OCI-LY1 (cell line): ENCODE results near the gene AUH.
A peak's percentile ranks its signal among the peaks of the same experiment; 100 is the strongest.

Experiments
- H2AFZ ChIP-seq: fragments of 200-600 bp; sonication (generic), shearing (Covaris generic); 2 replicates; pipeline ENCODE4 v1.6.0; 2014; ENCODE audit warnings: antibody characterized with exemption, mild to moderate bottlenecking, low read length
- H3F3A ChIP-seq: fragments of 200-600 bp; sonication (generic), shearing (Covaris generic); 2 replicates; pipeline ENCODE4 v1.6.0; 2014; ENCODE audit warnings: mild to moderate bottlenecking, antibody characterized with exemption, low read length, moderate library complexity; ENCODE audit not compliant: insufficient read depth
- H3K27ac ChIP-seq: fragments of 200-600 bp; sonication (generic); 2 replicates; pipeline ENCODE4 v1.5.1; 2014; ENCODE audit warnings: low read length, mixed run types, mild to moderate bottlenecking, low read depth; ENCODE audit not compliant: poor library complexity, severe bottlenecking
- H3K27me3 ChIP-seq: fragments of 200-600 bp; sonication (generic); 2 replicates; pipeline ENCODE4 v1.6.0; 2014; ENCODE audit warnings: antibody characterized with exemption, mild to moderate bottlenecking, low read length, moderate library complexity; ENCODE audit not compliant: insufficient read depth
- H3K36me3 ChIP-seq: fragments of 200-600 bp; sonication (generic); 2 replicates; pipeline ENCODE4 v1.6.1; 2014; ENCODE audit warnings: mild to moderate bottlenecking, antibody characterized with exemption, low read length, moderate library complexity, mixed read lengths; ENCODE audit not compliant: insufficient read depth
- H3K4me1 ChIP-seq: fragments of 200-600 bp; sonication (generic); 2 replicates; pipeline ENCODE4 v1.5.1; 2014; ENCODE audit warnings: mild to moderate bottlenecking, low read length, moderate library complexity; ENCODE audit not compliant: insufficient read depth, severe bottlenecking
- H3K4me2 ChIP-seq: fragments of 200-600 bp; sonication (generic), shearing (Covaris generic); 2 replicates; pipeline ENCODE4 v1.6.1; 2014; ENCODE audit warnings: low read length
- H3K4me3 ChIP-seq: fragments of 200-600 bp; sonication (generic); 2 replicates; pipeline ENCODE4 v1.5.1; 2014; ENCODE audit warnings: low read length, low read depth, mild to moderate bottlenecking, mixed read lengths; ENCODE audit not compliant: poor library complexity, severe bottlenecking
- H3K79me2 ChIP-seq: fragments of 200-600 bp; shearing (Covaris generic); 2 replicates; pipeline ENCODE4 v1.6.1; 2016; ENCODE audit warnings: mixed run types, low read length, mixed read lengths; ENCODE audit not compliant: insufficient read depth
- H3K9ac ChIP-seq: fragments of 200-600 bp; sonication (generic), shearing (Covaris generic); 2 replicates; pipeline ENCODE4 v1.6.1; 2014; ENCODE audit warnings: mild to moderate bottlenecking, low read length, mixed read lengths
- H3K9me2 ChIP-seq: fragments of 200-600 bp; sonication (generic), shearing (Covaris generic); 2 replicates; pipeline ENCODE4 v1.6.1; 2014; ENCODE audit warnings: low read depth, mild to moderate bottlenecking, low read length, mixed read lengths
- H3K9me3 ChIP-seq: fragments of 200-600 bp; shearing (Covaris generic); 2 replicates; pipeline ENCODE4 v1.6.1; 2014; ENCODE audit warnings: low read length, mixed read lengths
- H4K20me1 ChIP-seq: fragments of 200-600 bp; sonication (generic), shearing (Covaris generic); 2 replicates; pipeline ENCODE4 v1.6.0; 2016; ENCODE audit warnings: mild to moderate bottlenecking, low read length; ENCODE audit not compliant: insufficient read depth
- CTCF ChIP-seq: fragments of 200-600 bp; sonication (generic), shearing (Covaris generic); IDR thresholded peaks from 2 replicates; pipeline ENCODE4 v1.5.1; 2017; ENCODE audit warnings: mild to moderate bottlenecking, antibody characterized with exemption, low read length, moderate library complexity, mixed read lengths
- EZH2 ChIP-seq: fragments of 200-600 bp; sonication (generic), shearing (Covaris generic); IDR thresholded peaks from 2 replicates; pipeline ENCODE4 v1.8.0; 2017; ENCODE audit warnings: borderline replicate concordance, mixed run types, mild to moderate bottlenecking, antibody characterized with exemption, low read length, moderate library complexity, mixed read lengths

The AUH gene

GRCh38 chr9:91193658-91194391 lies 167.9 kb downstream of the AUH start:
- H3K4me2 ChIP-seq: peak overlapping the region; percentile 80
- TF ChIP-seq CTCF (no peak), EZH2 (no peak)
- no peaks in the 10 kb centered on the region for H4K20me1 ChIP-seq
- H3K27me3 ChIP-seq: peaks cover 4% of the 10 kb centered on the region; the same call in 1 of the 2 replicates
- no peaks in the 10 kb centered on the region for H3K79me2 ChIP-seq
- no peaks in the 10 kb centered on the region for H3K9me3 ChIP-seq
- peaks cover 27% of the 10 kb centered on the region for H3K4me1 ChIP-seq
- H3K9ac ChIP-seq: peak overlapping the region; percentile 37; the same call in 1 of the 2 replicates
- no peaks in the 10 kb centered on the region for H3F3A ChIP-seq
- peak overlapping the region; percentile 56 for H3K4me3 ChIP-seq
- H2AFZ ChIP-seq: no peak overlapping the region
- no peaks in the 10 kb centered on the region for H3K36me3 ChIP-seq
- H3K27ac ChIP-seq: no peak overlapping the region
- no peaks in the 10 kb centered on the region for H3K9me2 ChIP-seq

GRCh38 chr9:91193087-91193657 lies 168.5 kb downstream of the AUH start:
- H3K27me3 ChIP-seq: peaks cover 10% of the 10 kb centered on the region; the same call in 1 of the 2 replicates
- no peaks in the 10 kb centered on the region for H3K79me2 ChIP-seq
- peak overlapping the region; percentile 80 for H3K4me2 ChIP-seq
- peak overlapping the region; percentile 37; the same call in 1 of the 2 replicates for H3K9ac ChIP-seq
- peaks cover 27% of the 10 kb centered on the region for H3K4me1 ChIP-seq
- H3K27ac ChIP-seq: no peak overlapping the region
- H3K4me3 ChIP-seq: peak overlapping the region; percentile 56
- no peak overlapping the region for H2AFZ ChIP-seq
- H4K20me1 ChIP-seq: no peaks in the 10 kb centered on the region
- H3K9me2 ChIP-seq: no peaks in the 10 kb centered on the region
- H3K9me3 ChIP-seq: no peaks in the 10 kb centered on the region
- no peaks in the 10 kb centered on the region for H3K36me3 ChIP-seq
- no peaks in the 10 kb centered on the region for H3F3A ChIP-seq
- TF ChIP-seq EZH2: no peak
- no peak for TF ChIP-seq CTCF

- Histone ChIP-seq H3K4me3 (peak overlapping the region; percentile 56), H3F3A (no peaks in the 10 kb centered on the region), H2AFZ (no peak overlapping the region), H3K9me3 (no peaks in the 10 kb centered on the region), H3K27ac (no peak overlapping the region), H3K4me2 (peak overlapping the region; percentile 80; the same call in 1 of the 2 replicates), H3K9ac (no peak overlapping the region), H3K36me3 (no peaks in the 10 kb centered on the region), H3K27me3 (peaks cover 10% of the 10 kb centered on the region; the same call in 1 of the 2 replicates), H4K20me1 (no peaks in the 10 kb centered on the region), H3K4me1 (peaks cover 27% of the 10 kb centered on the region), H3K79me2 (no peaks in the 10 kb centered on the region), H3K9me2 (no peaks in the 10 kb centered on the region)
- TF ChIP-seq CTCF: no peak
- TF ChIP-seq EZH2: no peak
Observed at GRCh38 chr9:91192381-91193086, 169.2 kb downstream of the AUH start.
